Measurements from ENCODE around the gene PDSS2.

- TF ChIP-seq CTCF (IDR thresholded peaks at IDR 0.05; ENCODE audit: poor library complexity, severe bottlenecking) (no peak), EZH2 (IDR thresholded peaks at IDR 0.05; ENCODE audit: borderline replicate concordance, insufficient read depth, low read length, poor library complexity, severe bottlenecking) (no peak), RAD21 (conservative IDR thresholded peaks at IDR 0.05) (no peak)
Observed at GRCh38 chr6:107171513-107171912, 287.9 kb downstream of the PDSS2 start.
